ENCODE measurements around the gene IGDCC3.

- TF ChIP-seq, protein P1, sequence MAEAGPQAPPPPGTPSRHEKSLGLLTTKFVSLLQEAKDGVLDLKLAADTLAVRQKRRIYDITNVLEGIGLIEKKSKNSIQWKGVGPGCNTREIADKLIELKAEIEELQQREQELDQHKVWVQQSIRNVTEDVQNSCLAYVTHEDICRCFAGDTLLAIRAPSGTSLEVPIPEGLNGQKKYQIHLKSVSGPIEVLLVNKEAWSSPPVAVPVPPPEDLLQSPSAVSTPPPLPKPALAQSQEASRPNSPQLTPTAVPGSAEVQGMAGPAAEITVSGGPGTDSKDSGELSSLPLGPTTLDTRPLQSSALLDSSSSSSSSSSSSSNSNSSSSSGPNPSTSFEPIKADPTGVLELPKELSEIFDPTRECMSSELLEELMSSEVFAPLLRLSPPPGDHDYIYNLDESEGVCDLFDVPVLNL (CRISPR knock-in tag; IDR thresholded peaks at IDR 0.05; ENCODE audit: borderline replicate concordance, low read depth), result no peak
- TF ChIP-seq, protein P2, sequence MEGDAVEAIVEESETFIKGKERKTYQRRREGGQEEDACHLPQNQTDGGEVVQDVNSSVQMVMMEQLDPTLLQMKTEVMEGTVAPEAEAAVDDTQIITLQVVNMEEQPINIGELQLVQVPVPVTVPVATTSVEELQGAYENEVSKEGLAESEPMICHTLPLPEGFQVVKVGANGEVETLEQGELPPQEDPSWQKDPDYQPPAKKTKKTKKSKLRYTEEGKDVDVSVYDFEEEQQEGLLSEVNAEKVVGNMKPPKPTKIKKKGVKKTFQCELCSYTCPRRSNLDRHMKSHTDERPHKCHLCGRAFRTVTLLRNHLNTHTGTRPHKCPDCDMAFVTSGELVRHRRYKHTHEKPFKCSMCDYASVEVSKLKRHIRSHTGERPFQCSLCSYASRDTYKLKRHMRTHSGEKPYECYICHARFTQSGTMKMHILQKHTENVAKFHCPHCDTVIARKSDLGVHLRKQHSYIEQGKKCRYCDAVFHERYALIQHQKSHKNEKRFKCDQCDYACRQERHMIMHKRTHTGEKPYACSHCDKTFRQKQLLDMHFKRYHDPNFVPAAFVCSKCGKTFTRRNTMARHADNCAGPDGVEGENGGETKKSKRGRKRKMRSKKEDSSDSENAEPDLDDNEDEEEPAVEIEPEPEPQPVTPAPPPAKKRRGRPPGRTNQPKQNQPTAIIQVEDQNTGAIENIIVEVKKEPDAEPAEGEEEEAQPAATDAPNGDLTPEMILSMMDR (IDR thresholded peaks at IDR 0.05), result no peak
- TF ChIP-seq FOXJ3 (CRISPR knock-in tag; IDR thresholded peaks at IDR 0.05; ENCODE audit: borderline replicate concordance), result no peak
- TF ChIP-seq ZNF317 (CRISPR knock-in tag; IDR thresholded peaks at IDR 0.05; ENCODE audit: borderline replicate concordance, low read depth), result no peak
- no peak for TF ChIP-seq TP53 (CRISPR knock-in tag; IDR thresholded peaks at IDR 0.05)
- no peak for TF ChIP-seq ARID4B (CRISPR knock-in tag; IDR thresholded peaks at IDR 0.05; ENCODE audit: borderline replicate concordance)
- TF ChIP-seq IRF1 (CRISPR knock-in tag; IDR thresholded peaks at IDR 0.05), result no peak
- no peak for TF ChIP-seq SMAD4 (CRISPR knock-in tag; IDR thresholded peaks at IDR 0.05)
- no peak; the same call in 1 of the 2 replicates for TF ChIP-seq NFYB (CRISPR knock-in tag; conservative IDR thresholded peaks at IDR 0.05; ENCODE audit: low read depth)
- TF ChIP-seq, protein P3, sequence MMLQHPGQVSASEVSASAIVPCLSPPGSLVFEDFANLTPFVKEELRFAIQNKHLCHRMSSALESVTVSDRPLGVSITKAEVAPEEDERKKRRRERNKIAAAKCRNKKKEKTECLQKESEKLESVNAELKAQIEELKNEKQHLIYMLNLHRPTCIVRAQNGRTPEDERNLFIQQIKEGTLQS (CRISPR knock-in tag; conservative IDR thresholded peaks at IDR 0.05), result no peak
- TF ChIP-seq ZNF263 (CRISPR knock-in tag; IDR thresholded peaks at IDR 0.05; ENCODE audit: low read depth), result no peak
Measured at GRCh38 chr15:65405791-65406423, 28.1 kb upstream of the IGDCC3 start.
